Measurements from ENCODE around the gene TMEM232.

TMEM232 gene

GRCh38 chr5:110371725-110372041 is 354.8 kb downstream of the TMEM232 start:
- no peak overlapping the region for H3K4me3 ChIP-seq (ENCODE audit: low read depth, low read length)
- no peak for TF ChIP-seq CTCF (IDR thresholded peaks at IDR 0.05; ENCODE audit: borderline replicate concordance, insufficient read depth, low read depth, low read length)

DNA sequence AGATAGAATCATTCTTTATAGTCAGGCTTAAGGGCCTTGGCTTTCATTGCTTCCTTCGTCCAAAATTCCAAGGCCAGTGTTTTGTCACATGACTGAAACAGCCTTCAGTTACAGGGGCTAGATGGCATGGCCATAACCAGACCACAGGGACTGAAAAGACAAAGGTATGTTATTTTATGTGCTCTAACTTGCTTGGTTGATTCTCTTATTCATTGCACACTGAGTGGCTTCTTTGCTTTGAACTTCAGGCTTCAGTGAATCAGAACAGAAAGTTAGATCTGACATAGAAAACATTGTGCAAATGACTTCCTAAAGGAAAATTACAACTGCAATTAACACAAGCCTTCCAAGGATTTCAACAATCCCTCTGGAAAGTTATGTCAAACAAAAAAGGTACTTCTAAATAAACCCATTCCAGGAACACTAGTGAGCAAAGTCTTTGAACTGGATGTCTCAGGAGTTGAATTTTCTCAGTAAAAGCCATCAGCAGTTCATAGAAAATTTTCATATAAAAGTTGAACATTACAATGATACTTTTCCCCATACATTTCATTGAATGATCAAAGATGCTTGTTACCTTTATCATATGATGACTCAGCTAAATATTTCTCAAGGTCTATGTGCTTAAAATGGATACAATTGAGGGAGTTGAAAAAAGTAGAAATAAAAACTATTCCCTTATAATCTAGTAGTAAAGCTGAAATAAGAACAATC is 355.3 kb downstream of the TMEM232 start:
- no peak overlapping the region for H3K4me3 ChIP-seq (ENCODE audit: low read depth, low read length)
- no peak for TF ChIP-seq CTCF (IDR thresholded peaks at IDR 0.05; ENCODE audit: borderline replicate concordance, insufficient read depth, low read depth, low read length)
